Esophagus squamous epithelium (tissue), 5 donors: ENCODE measurements around the gene SULT2B1. TPM values are rescaled to one million over a fixed set of nuclear protein-coding genes. Genes with fewer than 3 reads are reported as not detected.

Source experiments
- DNase-seq: peaks from one replicate; lab custom pipeline; 2025; lab: John Stamatoyannopoulos, UW
- H3K27ac ChIP-seq, 4 donors: fragments of 200-600 bp; sonication (generic); one replicate each; pipeline ENCODE4 v1.5.1; 2016 to 2019; ENCODE audit warnings: mild to moderate bottlenecking in 1 of 4
- H3K27me3 ChIP-seq, 4 donors: fragments of 200-600 bp; sonication (generic); 1 replicate in 3 of 4; 2 replicates in 1 of 4; pipeline versions ENCODE4 v1.5.1 to v1.6.0; 2017 to 2021; ENCODE audit warnings: antibody characterized with exemption in 1 of 4
- H3K36me3 ChIP-seq, 3 donors: fragments of 200-600 bp; sonication (generic); one replicate each; pipeline ENCODE4 v1.5.1; 2016 to 2019
- H3K4me1 ChIP-seq, 3 donors: fragments of 200-600 bp; sonication (generic); one replicate each; pipeline ENCODE4 v1.5.1; 2017 to 2019
- H3K4me3 ChIP-seq, 4 donors: fragments of 200-600 bp; sonication (generic); 1 replicate in 3 of 4; 2 replicates in 1 of 4; pipeline ENCODE4 v1.5.1; 2016 to 2019; ENCODE audit warnings: mild to moderate bottlenecking in 2 of 4, moderate library complexity in 1 of 4
- H3K9me3 ChIP-seq, 3 donors: fragments of 200-600 bp; sonication (generic); one replicate each; pipeline ENCODE4 v1.5.1; 2016 to 2019
- CTCF ChIP-seq, 6 experiments: fragments of 450-650 bp in 4 of 6; fragments of 200-600 bp in 2 of 6; sonication (generic) in 2 of 6; IDR thresholded peaks; one replicate each; pipeline ENCODE4 v1.5.1; 2016 to 2019; ENCODE audit warnings: antibody characterized with exemption in 6 of 6, mild to moderate bottlenecking in 4 of 6, moderate library complexity in 4 of 6
- POLR2A ChIP-seq, 4 donors: fragments of 450-650 bp; IDR thresholded peaks; one replicate each; pipeline ENCODE4 v1.6.1; 2017; ENCODE audit warnings: antibody characterized with exemption in 4 of 4, mild to moderate bottlenecking in 4 of 4, moderate library complexity in 3 of 4
- WGBS, 2 donors: methylation state at CpG; one replicate each; pipeline ENCODE4 v1.1.5; 2018; 5-methylcytosine and 5-hydroxymethylcytosine counted together
- intact Hi-C: fragments of 100-400 bp; cut with DNase I; formaldehyde crosslinking; loops from one replicate; pipeline ENCODE4 v1.15.0; 2022
- total RNA-seq, 4 donors: library from RNA; depleted of rRNA; stranded (reverse); fragments of >200 nt; gene quantifications; one replicate each; pipeline ENCODE4 v1.1.0, GENCODE V29; 2016
- donor health status: DM: yes; HTN: yes; CAD: no.

SULT2B1 gene
- total RNA-seq, 4 donors from 2014 or later, result 84.8 to 253 (median 150) TPM

GRCh38 chr19:48606463-48607358 lies 54.7 kb downstream of the SULT2B1 start, which contains the start of gene SPACA4:
TSS of gene SPACA4 (plus strand) at chr19:48606742. CDS start at chr19:48606979, 237 bp downstream.
- TF ChIP-seq POLR2A (IDR thresholded peaks at IDR 0.05) (no peak), CTCF (IDR thresholded peaks at IDR 0.05) (no peak)
- Histone ChIP-seq H3K9me3 (no peaks in the 10 kb centered on the region), H3K36me3 (no peaks in the 10 kb centered on the region), H3K4me3 (no peak within 1 kb of the TSS), H3K27me3 (no peaks in the 10 kb centered on the region), H3K4me1 (peaks cover 0 to 4% (median 0%) of the 10 kb centered on the region in 3 donors), H3K27ac (no peak within 1 kb of the TSS)
- intact Hi-C loops, result no loop called here
- no peak for DNase-seq
- WGBS, 2 donors, result 78% methylated on average over 4 of the region's 39 CpGs; no CpG with 5 or more reads in 1 of the 2 donors

GRCh38 chr19:48607359-48607755 lies 55.4 kb downstream of the SULT2B1 start:
- no peak overlapping the region for H3K4me3 ChIP-seq
- intact Hi-C loops, result no loop called here
- 69 to 87% methylated on average over 4 to 6 of the region's 7 CpGs for WGBS, 2 donors

GRCh38 chr19:48608798-48609263 lies 56.9 kb downstream of the SULT2B1 start:
- H3K27ac ChIP-seq, result no peak overlapping the region
- no peak for TF ChIP-seq POLR2A (IDR thresholded peaks at IDR 0.05)
- TF ChIP-seq CTCF (IDR thresholded peaks at IDR 0.05), result peak in 4 of 6 experiments; percentile 23 to 51 (median 27)
- H3K36me3 ChIP-seq, result no peaks in the 10 kb centered on the region
- peaks cover 0 to 5% (median 0%) of the 10 kb centered on the region in 3 donors for H3K4me1 ChIP-seq
- no peak overlapping the region for H3K4me3 ChIP-seq
- intact Hi-C loops, result no loop called here
- WGBS, 2 donors, result 20 to 35% methylated on average over 4 to 8 of the region's 9 CpGs
- DNase-seq, result no peak
- H3K27me3 ChIP-seq, result no peaks in the 10 kb centered on the region
- no peaks in the 10 kb centered on the region for H3K9me3 ChIP-seq

More at GRCh38 chr19:48607359-48607755, 55.4 kb downstream of the SULT2B1 start:
- DNase-seq, result no peak
- Histone ChIP-seq H3K36me3 (no peaks in the 10 kb centered on the region), H3K4me1 (peaks cover 0 to 4% (median 0%) of the 10 kb centered on the region in 3 donors), H3K27me3 (no peaks in the 10 kb centered on the region), H3K9me3 (no peaks in the 10 kb centered on the region), H3K27ac (no peak overlapping the region)
- TF ChIP-seq CTCF (IDR thresholded peaks at IDR 0.05) (no peak), POLR2A (IDR thresholded peaks at IDR 0.05) (no peak)

DNA sequence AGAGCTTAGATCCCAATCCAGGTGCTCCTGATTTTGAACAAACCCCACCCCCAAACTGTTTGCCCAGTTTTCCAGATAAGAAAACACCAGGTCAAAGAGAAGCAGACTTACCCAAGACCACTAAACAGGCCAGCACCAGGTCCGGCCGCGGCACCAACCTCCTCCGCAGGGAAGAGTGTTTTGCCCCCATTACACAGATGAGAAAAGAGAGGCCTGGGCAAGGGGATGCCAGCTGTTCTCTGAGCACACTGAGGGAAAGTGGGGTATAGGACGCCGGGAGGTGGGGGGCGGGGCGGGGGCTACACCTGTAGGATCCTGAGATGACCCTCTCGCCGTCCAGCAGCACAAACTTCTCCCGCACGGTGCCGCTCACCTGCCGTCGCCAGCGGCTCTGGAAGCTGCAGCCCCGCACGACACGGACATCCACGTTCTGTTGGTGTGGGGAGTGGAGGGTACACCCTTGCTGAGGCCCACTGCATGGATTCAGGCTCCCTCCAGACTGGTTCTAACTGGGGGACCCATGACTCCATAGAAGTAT lies 57.7 kb downstream of the SULT2B1 start:
- Histone ChIP-seq H3K27ac (no peak overlapping the region), H3K36me3 (no peaks in the 10 kb centered on the region), H3K4me1 (peaks cover 0 to 13% (median 0%) of the 10 kb centered on the region in 3 donors), H3K27me3 (no peaks in the 10 kb centered on the region), H3K4me3 (no peak overlapping the region), H3K9me3 (no peaks in the 10 kb centered on the region)
- TF ChIP-seq POLR2A (IDR thresholded peaks at IDR 0.05), result no peak
- no peak for TF ChIP-seq CTCF (IDR thresholded peaks at IDR 0.05)
- 67 to 100% methylated on average over 1 to 3 of the region's 20 CpGs for WGBS, 2 donors
- intact Hi-C loops, result no loop called here
- DNase-seq, result no peak

DNA sequence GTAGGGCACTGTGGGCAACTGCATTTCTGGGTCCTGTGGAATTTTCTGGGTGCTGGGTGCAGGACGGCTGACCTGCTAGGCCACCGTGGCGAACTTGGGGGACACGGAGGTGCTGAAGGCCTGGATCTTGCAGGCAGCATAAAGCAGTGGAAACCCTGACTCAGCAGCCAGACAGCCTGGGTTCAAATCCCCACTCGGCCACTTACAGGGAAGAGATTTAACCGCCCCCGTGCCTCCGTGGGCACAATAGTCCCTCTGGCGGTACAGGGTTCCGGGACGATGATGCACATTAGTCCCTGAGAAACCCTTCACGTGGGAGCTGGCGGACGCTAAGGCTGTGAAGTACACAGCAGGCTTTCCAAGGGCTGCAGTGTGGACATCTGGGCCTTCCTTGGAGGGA lies 59.9 kb downstream of the SULT2B1 start:
- Histone ChIP-seq H3K27ac (no peak overlapping the region), H3K36me3 (peaks cover 16 to 22% (median 18%) of the 10 kb centered on the region in 3 donors), H3K27me3 (no peaks in the 10 kb centered on the region), H3K4me3 (no peak overlapping the region), H3K4me1 (peaks cover 11 to 35% (median 17%) of the 10 kb centered on the region in 3 donors), H3K9me3 (no peaks in the 10 kb centered on the region)
- intact Hi-C loops, result no loop called here
- WGBS, 2 donors, result 73 to 84% methylated on average over 7 to 9 of the region's 14 CpGs
- no peak for TF ChIP-seq POLR2A (IDR thresholded peaks at IDR 0.05)
- no peak for TF ChIP-seq CTCF (IDR thresholded peaks at IDR 0.05)
- no peak for DNase-seq
